ENCODE measurements around the gene SRRM1.
"Not testable (repeated sequence)": the region's sequence is repeated elsewhere in the genome, so short reads cannot be mapped to it uniquely, and the experiment has no call there.

Gene SRRM1

GRCh38 chr1:24643363-24644099 lies 429 bp downstream of the SRRM1 start:
- ATAC-seq (peak; percentile 21), DNase-seq (peak; percentile 71)

- DNase-seq (no peak), ATAC-seq (no peak)
Measured at GRCh38 chr1:24644100-24644384, 940 bp downstream of the SRRM1 start.

GRCh38 chr1:24648919-24649318 lies 5.8 kb downstream of the SRRM1 start:
- DNase-seq: no peak
- ATAC-seq: no peak

GRCh38 chr1:24652382-24652781 lies 9.3 kb downstream of the SRRM1 start:
- no peak for DNase-seq
- ATAC-seq: no peak

GRCh38 chr1:24654010-24654409 lies 10.9 kb downstream of the SRRM1 start:
- ATAC-seq: no peak

GRCh38 chr1:24656046-24656445 lies 12.9 kb downstream of the SRRM1 start:
- DNase-seq: no peak
- no peak for ATAC-seq

More at GRCh38 chr1:24654010-24654409, 10.9 kb downstream of the SRRM1 start:
- DNase-seq: no peak

- no peak for DNase-seq
- ATAC-seq: no peak
Measured at GRCh38 chr1:24657781-24658180, 14.7 kb downstream of the SRRM1 start.

DNA sequence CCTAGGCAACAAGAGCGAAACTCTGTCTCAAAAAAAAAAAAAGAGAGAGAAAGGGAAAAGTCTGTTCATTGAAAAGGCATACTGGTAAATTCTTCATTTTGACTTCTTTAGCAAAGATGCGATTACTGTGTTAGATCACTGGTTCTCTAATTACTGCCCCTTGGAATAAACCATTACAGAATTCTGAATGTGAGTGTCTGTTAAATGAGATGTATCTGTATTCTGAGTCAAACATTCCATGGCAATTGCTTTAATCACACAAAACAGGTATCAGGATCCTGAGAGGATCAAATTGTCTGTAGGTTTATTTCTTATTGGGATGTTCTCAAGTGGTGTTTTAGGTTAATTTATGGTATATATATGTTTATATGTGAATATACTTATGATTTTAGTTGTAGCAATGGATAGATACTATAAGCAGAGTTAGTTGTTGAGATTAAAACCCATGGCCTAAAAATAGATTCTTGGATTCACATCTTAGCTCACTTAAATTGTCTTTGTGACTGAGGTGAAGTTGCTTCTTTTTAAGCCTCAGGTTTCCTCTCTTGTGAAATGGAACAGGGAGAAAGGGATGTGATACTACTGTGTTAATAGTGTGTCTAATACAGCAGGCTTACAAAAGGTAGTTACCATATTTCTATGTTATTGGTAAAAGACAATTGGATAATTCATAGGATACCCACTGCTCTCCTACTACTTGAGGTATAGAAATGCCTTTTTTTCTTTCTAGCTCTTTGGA lies 16.2 kb downstream of the SRRM1 start:
- ATAC-seq (no peak), DNase-seq (no peak)

DNA sequence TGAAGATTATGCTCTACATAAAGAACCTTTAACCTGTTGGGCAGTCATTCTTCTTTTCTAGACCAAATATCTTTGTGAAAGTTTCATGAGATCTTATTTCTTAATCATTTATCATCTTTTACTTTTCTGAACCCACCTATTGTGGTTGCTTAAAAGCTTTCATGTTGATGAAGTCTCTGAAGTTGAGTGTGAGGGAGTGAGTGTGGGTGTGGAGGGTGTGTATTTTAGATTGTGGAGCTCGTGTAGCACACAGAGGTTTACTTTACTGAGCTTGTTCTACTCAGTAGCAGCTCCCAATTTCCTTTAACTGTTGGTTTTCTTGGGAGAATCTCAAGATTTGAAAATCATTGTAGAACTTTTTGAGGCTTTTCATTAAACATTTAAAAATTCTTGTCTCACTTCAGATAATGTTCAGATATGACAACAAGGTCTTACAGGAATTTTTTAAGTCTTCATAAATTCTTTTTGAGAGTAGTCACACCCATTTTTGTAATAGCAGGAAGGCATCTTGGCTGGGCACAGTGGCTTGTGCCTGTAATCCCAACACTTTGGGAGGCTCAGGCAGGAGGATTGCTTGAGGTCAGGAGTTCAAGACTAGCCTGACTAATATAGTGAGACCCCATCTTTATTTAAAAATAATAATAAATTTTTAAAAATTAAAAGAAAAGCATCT lies 17.0 kb downstream of the SRRM1 start:
- ATAC-seq: no peak
- no peak for DNase-seq

DNA sequence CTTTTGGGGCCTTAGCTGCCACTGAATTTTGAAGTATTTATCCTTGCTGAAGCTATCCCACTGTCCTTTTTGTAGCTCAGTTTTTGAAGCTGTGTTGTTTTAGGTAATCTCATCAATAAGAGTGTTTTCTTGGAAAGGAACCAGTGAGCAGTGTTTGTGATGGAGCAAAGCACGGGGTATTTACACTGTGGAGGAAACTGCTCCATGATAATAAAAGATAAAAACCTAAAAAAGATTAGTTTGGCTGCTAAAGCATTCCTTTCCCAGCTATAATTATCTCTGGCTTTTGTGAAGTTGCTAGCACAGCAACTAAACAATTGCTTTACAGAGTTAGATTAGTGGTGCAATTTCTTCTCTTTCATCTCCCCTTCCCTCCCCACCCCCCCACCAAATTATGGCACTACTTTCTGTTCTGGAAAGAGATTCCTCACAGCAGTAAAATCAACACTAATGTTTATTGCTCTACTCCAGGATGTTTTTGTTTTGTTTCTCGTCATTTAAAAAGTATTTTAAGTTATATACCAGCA lies 21.5 kb downstream of the SRRM1 start:
- ATAC-seq (no peak), DNase-seq (no peak)

- no peak for DNase-seq
- no peak for ATAC-seq
Measured at GRCh38 chr1:24666794-24667193, 23.7 kb downstream of the SRRM1 start.

- not testable (repeated sequence) for ATAC-seq, DNase-seq
Measured at GRCh38 chr1:24671372-24671771, 28.3 kb downstream of the SRRM1 start.

GRCh38 chr1:24672686-24673085 lies 29.6 kb downstream of the SRRM1 start:
- DNase-seq, ATAC-seq: not testable (repeated sequence)

- no peak for DNase-seq
Measured at GRCh38 chr1:24673341-24673740, 30.2 kb downstream of the SRRM1 start.

GRCh38 chr1:24678421-24678820 lies 35.3 kb downstream of the SRRM1 start:
- not testable (repeated sequence) for ATAC-seq, DNase-seq

More at GRCh38 chr1:24673341-24673740, 30.2 kb downstream of the SRRM1 start:
- ATAC-seq: no peak

DNA sequence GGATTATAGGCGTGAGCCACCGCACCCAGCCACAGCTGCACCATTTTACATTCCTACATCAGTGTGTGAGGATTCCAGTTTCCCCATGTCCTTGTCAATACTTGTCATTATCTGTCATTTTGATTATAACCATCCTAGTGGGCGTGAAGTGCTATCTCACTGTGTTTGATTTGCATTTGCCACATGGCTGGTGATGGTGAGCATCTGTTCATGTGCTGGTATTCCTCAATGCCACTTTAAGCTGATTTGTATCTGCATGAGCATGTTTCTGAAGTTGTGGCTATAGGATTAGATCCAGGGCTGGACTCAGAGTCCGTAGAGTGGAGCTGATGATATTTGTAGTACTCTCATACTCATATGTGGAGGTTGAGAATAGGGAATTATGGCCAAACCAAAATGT lies 36.6 kb downstream of the SRRM1 start:
- no peak for DNase-seq
- no peak for ATAC-seq

GRCh38 chr1:24683713-24684162 lies 40.6 kb downstream of the SRRM1 start:
- DNase-seq (no peak), ATAC-seq (no peak)

DNA sequence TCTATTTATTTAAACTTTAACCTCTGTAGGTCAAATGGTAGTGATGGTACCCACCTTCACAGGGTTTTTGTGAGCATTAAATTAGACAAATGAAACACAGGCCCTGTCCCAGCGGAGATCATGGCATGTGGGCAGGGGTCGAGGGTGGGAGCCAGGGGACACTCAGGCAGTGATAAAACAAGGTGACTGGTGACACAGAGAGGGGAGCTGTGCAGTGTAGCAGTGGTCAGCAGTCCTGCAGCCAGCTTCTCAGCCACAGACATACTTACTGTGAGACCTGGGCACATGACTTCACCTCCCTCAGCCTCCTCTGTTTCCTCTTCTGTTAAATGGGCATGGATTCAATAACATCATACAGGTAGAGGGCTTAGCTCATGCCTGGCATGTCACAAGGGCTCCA lies 44.9 kb downstream of the SRRM1 start:
- ATAC-seq (no peak), DNase-seq (no peak)

- DNase-seq: peak; percentile 69
- peak; percentile 84 for ATAC-seq
Measured at GRCh38 chr1:24688621-24689195, 45.6 kb downstream of the SRRM1 start.

DNA sequence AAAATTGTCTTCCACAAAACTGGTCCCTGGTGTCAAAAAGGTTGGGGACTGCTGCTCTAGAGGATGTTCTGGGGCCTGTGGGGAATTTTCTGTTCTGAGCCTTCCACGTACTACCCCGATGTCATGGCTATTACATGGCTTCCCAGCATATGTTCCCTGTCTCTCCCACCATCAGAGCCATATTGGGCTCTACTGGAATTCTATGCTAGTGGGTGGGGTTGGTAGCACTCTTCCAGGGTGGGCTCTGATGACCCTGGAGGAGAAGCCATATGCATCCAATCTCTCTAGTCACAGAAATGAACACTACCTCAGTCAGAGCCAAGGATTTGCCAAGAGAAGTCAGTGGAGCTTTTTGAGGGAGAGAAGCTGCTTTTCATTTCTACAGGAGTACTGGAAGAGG lies 47.9 kb downstream of the SRRM1 start:
- ATAC-seq (no peak), DNase-seq (no peak)

GRCh38 chr1:24692351-24692980 lies 49.4 kb downstream of the SRRM1 start:
- DNase-seq (no peak), ATAC-seq (no peak)

GRCh38 chr1:24693827-24694379 lies 50.8 kb downstream of the SRRM1 start:
- ATAC-seq: no peak

More at GRCh38 chr1:24693827-24694379, 50.8 kb downstream of the SRRM1 start:
- no peak for DNase-seq

All from stimulated activated naive CD8-positive, alpha-beta T cell treated with anti-CD3 and anti-CD28 coated beads, Interleukin-15, Interleukin-2, amounts not matched to agents 100 U/mL and 50 U/mL, for 24 hours (primary cell).